Lower leg skin (tissue), 4 donors: Measurements from ENCODE around the gene SEMA6B. TPM values are rescaled to one million over a fixed set of nuclear protein-coding genes. Genes with fewer than 3 reads are reported as not detected.
"Not testable (repeated sequence)": the region's sequence is repeated elsewhere in the genome, so short reads cannot be mapped to it uniquely, and the experiment has no call there.

Experiments used
- DNase-seq, 2 donors: peaks; one replicate each; pipeline ENCODE4 v3.0.0-alpha.2; 2019; ENCODE audit warnings: low spot score in 2 of 2
- H3K4me3 ChIP-seq: fragments of 200-600 bp; sonication (generic); 2 replicates; pipeline ENCODE4 v1.5.1; 2017; ENCODE audit warnings: mild to moderate bottlenecking, low read depth; ENCODE audit not compliant: poor library complexity, severe bottlenecking
- POLR2A ChIP-seq, 2 donors: fragments of 450-650 bp; IDR thresholded peaks; one replicate each; pipeline ENCODE4 v1.6.1; 2016 to 2017; ENCODE audit warnings: antibody characterized with exemption in 2 of 2, mild to moderate bottlenecking in 1 of 2, moderate library complexity in 1 of 2
- WGBS, 2 donors: methylation state at CpG; one replicate each; pipeline ENCODE4 v1.1.5; 2018; 5-methylcytosine and 5-hydroxymethylcytosine counted together
- intact Hi-C: fragments of 100-400 bp; cut with DNase I; formaldehyde crosslinking; loops from one replicate; pipeline ENCODE4 v1.15.0; 2023; ENCODE audit warnings: low total_unique reads
- total RNA-seq, 4 donors: library from RNA; depleted of rRNA; stranded (reverse); fragments of >200 nt; gene quantifications; one replicate each; pipeline ENCODE4 v1.1.0, GENCODE V29; 2016
- TF ChIP-seq, protein P1 (sequence below), 3 donors: fragments of 450-650 bp; IDR thresholded peaks; one replicate each; pipeline ENCODE4 v1.5.1; 2016; ENCODE audit warnings: antibody characterized with exemption in 3 of 3, mild to moderate bottlenecking in 3 of 3, moderate library complexity in 2 of 3

SEMA6B gene
- total RNA-seq, 4 donors from 2014 or later: 3.3 to 6.0 (median 3.6) TPM

DNA sequence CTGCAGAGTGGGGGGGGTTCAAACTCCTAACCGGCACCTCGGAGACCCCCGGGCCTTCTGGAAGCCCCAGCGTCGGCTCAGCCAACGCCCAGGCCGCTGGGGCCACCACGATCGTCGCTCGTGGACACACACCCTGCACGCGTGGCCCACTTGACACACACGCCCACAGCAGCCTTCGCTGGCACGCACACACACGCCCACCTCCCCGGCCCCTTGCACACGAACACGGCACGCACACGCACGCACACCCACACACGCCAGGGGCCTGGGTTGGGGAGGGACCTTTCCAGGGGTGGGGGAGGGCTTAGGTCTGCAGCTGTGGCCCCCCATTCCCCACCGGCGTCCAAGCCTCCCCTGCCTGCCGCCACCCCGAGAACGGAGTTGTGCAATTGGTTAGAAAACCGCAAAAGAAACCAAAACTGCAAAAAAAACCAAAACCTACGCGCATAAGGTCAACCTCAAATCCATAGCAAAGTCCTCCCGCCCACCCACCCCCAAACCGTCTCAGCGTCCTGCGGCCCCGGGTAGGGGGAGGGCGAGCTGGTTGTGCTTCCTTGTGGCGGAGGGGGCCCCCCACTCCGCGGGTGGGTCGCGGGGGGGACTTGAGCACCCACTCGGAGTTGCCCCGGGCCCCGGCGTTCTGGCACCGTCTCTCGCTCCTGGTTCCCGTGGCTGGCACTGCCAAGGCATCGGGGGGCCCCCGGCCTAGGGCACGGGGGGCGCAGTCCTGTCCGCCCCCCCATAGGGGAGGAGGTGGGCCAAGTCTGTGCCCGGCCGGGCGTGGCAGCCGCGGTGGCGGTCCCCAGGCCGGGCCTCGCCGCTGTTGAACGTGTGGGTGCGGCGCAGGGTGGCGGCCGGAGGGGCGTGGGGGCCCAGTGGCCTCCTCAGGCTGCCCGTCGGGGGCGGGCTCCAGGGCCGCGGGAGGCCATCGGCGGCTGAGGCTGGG, 16.3 kb downstream of the SEMA6B start:
- H3K4me3 ChIP-seq: no peak overlapping the region
- intact Hi-C loops: no loop called here
- 77 to 80% methylated on average over 60 to 73 of the region's 77 CpGs for WGBS, 2 donors
- TF ChIP-seq, protein P1, sequence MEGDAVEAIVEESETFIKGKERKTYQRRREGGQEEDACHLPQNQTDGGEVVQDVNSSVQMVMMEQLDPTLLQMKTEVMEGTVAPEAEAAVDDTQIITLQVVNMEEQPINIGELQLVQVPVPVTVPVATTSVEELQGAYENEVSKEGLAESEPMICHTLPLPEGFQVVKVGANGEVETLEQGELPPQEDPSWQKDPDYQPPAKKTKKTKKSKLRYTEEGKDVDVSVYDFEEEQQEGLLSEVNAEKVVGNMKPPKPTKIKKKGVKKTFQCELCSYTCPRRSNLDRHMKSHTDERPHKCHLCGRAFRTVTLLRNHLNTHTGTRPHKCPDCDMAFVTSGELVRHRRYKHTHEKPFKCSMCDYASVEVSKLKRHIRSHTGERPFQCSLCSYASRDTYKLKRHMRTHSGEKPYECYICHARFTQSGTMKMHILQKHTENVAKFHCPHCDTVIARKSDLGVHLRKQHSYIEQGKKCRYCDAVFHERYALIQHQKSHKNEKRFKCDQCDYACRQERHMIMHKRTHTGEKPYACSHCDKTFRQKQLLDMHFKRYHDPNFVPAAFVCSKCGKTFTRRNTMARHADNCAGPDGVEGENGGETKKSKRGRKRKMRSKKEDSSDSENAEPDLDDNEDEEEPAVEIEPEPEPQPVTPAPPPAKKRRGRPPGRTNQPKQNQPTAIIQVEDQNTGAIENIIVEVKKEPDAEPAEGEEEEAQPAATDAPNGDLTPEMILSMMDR (IDR thresholded peaks at IDR 0.05): no peak
- TF ChIP-seq POLR2A (IDR thresholded peaks at IDR 0.05): no peak
- no peak for DNase-seq

DNA sequence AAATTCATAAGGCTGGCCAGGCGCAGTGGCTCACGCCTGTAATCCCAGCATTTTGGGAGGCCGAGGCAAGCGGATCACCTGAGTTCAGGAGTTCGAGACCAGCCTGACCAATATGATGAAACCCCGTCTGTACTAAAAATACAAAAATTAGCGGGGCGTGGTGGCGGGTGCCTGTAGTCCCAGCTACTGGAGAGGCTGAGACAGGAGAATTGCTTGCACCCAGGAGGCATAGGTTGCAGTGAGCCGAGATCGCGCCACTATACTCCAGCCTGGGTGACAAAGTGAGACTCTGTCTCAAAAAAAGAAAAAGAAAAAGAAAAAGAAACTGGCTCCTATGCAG, 17.7 kb downstream of the SEMA6B start:
- 88 to 94% methylated on average over 12 of the region's 12 CpGs for WGBS, 2 donors
- H3K4me3 ChIP-seq, DNase-seq, intact Hi-C loops: not testable (repeated sequence)

DNA sequence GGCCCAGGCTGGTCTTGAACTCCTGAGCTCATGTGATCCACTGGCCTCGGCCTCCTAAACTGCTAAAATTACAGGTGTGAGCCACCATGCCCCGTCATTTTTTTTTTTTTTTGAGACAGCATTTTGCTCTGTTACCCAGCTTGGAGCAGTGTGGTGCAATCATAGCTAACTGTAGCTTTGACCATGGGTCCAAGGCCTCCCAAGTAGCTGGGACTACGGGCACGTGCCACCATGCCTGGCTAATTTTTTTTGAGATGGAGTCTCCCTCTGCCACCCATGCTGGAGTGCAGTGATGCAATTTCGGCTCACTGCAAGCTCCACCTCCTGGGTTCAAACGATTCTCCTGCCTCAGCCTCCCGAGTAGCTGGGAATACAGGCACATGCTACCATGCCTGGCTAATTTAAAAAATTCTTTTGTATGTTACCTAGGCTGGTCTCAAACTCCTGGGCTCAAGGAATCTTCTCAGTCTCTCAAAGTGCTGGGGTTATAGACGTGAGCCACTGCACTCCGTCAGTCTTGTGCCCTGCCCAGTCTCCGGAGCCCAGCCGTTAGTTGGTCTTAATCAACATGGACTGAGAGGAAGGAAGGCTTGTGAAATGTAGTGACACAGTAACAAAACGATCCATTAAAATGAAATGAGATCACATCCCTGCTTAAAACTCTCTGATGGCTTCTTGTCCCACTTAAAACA, 18.2 kb downstream of the SEMA6B start:
- 73 to 82% methylated on average over 12 of the region's 12 CpGs for WGBS, 2 donors
- DNase-seq: no peak
- intact Hi-C loops: no loop called here
- no peak overlapping the region for H3K4me3 ChIP-seq
- TF ChIP-seq, protein P1 (IDR thresholded peaks at IDR 0.05): no peak
- TF ChIP-seq POLR2A (IDR thresholded peaks at IDR 0.05): no peak

DNA sequence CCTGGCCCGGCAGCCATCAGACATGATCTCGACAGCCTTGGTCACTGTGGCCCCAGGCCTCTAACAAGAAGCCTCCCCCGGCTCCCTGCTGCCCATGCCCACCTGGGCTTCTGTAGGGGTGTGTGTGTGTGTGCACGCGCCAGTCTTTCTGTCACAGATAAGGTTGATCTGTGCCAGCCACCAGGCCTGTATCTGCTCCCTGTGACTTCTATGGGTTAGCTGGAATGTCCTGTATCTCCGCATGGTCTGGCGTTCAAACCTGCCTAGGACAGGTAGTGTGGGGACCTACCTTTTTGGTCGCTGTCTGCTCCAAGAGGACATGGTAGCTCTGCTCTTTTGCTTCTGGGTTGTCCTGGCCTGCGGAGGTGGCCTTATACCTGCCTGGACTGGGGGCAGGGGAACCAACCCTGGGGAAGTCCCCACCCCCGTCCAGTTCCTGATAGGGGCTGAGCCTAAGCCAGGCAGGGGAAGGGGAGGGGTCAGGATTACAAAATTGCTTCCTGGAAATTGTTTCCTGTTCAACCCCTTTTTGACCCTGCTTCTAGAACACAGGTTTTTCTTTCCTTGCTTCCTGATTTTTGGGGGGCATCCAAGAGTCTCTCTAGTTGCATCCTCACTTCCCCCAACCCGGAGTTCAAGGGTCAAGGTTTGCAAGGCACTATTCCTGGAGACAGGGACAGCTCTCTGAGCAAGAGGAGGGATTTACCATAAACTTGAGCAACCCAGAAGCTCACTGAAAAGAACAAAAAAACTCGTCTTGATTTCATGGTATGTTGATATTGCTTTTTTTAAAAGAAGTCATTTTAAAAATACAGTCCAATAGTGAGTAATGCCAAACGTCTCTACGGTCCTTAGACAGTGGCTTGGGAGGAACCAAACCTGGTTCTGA, 19.5 kb downstream of the SEMA6B start, which contains the start of gene LRG1:
Gene LRG1, minus strand, starts transcription at position 344 of the 889 bp plus-strand sequence. Its CDS starts 23 bp downstream, at position 321.
- peak in 1 of 2 donors; percentile 40 for DNase-seq
- TF ChIP-seq, protein P1 (IDR thresholded peaks at IDR 0.05): no peak
- TF ChIP-seq POLR2A (IDR thresholded peaks at IDR 0.05): no peak
- no peak within 1 kb of the TSS for H3K4me3 ChIP-seq
- intact Hi-C loops: no loop called here
- 50 to 59% methylated on average over 13 to 14 of the region's 14 CpGs for WGBS, 2 donors

DNA sequence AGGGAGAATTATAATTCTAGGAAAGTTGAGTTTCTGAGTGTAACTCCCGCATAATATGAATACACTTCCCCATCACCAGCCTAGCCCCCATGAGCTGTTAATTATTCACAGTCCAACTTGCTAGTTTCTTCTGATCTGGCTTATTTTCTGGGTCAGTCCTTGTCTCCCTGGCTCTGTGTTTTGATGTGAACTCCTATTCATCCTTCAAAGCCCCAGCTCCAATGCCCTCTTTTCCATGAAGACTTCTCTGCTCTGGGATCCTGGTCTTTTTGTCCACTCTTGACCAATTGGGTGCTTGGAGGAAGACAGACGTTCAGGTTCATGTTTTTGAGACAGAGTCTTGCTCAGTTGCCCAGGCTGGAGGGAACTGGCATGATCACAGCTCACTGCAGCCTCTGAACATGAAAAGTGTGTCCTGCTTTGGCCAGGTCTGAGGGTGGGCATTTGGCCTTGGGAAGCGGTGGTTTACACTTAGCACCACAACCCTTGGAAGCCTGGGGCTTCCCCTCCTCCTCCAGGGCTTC, 20.3 kb downstream of the SEMA6B start:
- 63 to 76% methylated on average over 3 of the region's 3 CpGs for WGBS, 2 donors
- DNase-seq: no peak
- TF ChIP-seq, protein P1 (IDR thresholded peaks at IDR 0.05): no peak
- no peak overlapping the region for H3K4me3 ChIP-seq
- intact Hi-C loops: no loop called here
